OCI-LY1 (cell line): ENCODE data around the gene CYTL1.
"Not testable (repeated sequence)": the region's sequence is repeated elsewhere in the genome, so short reads cannot be mapped to it uniquely, and the experiment has no call there.

Experiments
- CTCF ChIP-seq: fragments of 200-600 bp; sonication (generic), shearing (Covaris generic); IDR thresholded peaks from 2 replicates; pipeline ENCODE4 v1.5.1; 2017; ENCODE audit warnings: mild to moderate bottlenecking, antibody characterized with exemption, low read length, moderate library complexity, mixed read lengths
- EZH2 ChIP-seq: fragments of 200-600 bp; sonication (generic), shearing (Covaris generic); IDR thresholded peaks from 2 replicates; pipeline ENCODE4 v1.8.0; 2017; ENCODE audit warnings: borderline replicate concordance, mixed run types, mild to moderate bottlenecking, antibody characterized with exemption, low read length, moderate library complexity, mixed read lengths

GRCh38 chr4:4996935-4997334, 22.3 kb downstream of the CYTL1 start:
- not testable (repeated sequence) for TF ChIP-seq CTCF, EZH2
